ENCODE data around the gene PDXK. TPM values are rescaled to one million over a fixed set of nuclear protein-coding genes. Genes with fewer than 3 reads are reported as not detected.

Gene PDXK
- total and polyA plus RNA-seq, 2 of the 13 experiments (the other 11 are each of a cell fraction or from before 2014, with no cell fraction given): 114 to 184 TPM

DNA sequence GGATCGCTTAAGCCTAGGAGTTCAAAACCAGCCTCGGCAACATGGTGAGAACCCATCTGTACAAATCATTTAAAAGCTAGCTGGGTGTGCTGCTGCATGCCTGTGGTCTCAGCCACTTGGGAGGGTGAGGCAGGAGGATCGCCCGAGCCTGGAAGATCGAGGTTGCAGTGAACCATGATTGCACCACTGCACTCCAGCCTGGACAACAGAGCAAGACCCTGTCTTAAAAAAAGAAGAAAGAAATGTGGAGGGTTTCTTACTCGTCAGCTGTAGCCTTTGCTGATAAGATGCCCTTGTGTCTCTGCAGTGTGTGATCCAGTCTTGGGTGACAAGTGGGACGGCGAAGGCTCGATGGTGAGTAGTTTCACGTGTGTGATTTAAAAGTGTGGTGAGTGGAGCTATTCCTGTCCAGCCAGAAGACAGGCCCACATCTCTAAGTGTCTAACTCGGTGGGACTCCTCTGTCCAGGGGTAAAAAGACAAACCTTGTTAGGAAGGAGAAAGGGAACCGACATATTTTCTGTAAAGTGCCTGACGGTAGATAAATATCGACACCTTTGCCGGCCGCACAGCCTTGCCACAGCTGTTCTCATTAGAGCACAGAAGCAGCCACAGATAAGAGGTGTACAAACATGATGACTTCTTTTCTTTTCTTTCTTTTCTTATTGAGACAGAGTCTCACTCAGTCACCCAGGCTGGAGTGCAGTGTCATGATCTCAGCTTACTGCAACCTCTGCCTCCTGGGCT lies 27.0 kb downstream of the PDXK start:
- in situ Hi-C loops (cut with HindIII; ENCODE audit: extremely low pct_ligation_motif_present, low pct_unique_long_range_greater_than_20kb) (no loop called here), intact Hi-C loops (cut with micrococcal nuclease; ENCODE audit: unreplicated experiment) (no loop called here)
- no peak for TF ChIP-seq ZNF337 (CRISPR knock-in tag; IDR thresholded peaks at IDR 0.05; ENCODE audit: borderline replicate concordance, low read depth)
- no peak for TF ChIP-seq SRSF4 (IDR thresholded peaks at IDR 0.05; ENCODE audit: low read depth, low read length, poor library complexity, severe bottlenecking)
- TF ChIP-seq DNMT3B (CRISPR knock-in tag; conservative IDR thresholded peaks at IDR 0.05): no peak
- no peak for TF ChIP-seq KLF11 (CRISPR knock-in tag; IDR thresholded peaks at IDR 0.05)
- TF ChIP-seq ZNF10 (CRISPR knock-in tag; IDR thresholded peaks at IDR 0.05; ENCODE audit: borderline replicate concordance, low read depth): no peak
- no peak overlapping the region for H3K27ac ChIP-seq (ENCODE audit: extremely low read length, insufficient read depth, low read length)
- no peak overlapping the region for H3K4me2 ChIP-seq (ENCODE audit: low read depth, low read length)
- H3K4me1 ChIP-seq (ENCODE audit: insufficient read depth, low read length): no peaks in the 10 kb centered on the region
- no peaks in the 10 kb centered on the region for H4K20me1 ChIP-seq (ENCODE audit: insufficient read depth, low read length)
- DNase-seq (ENCODE audit: low spot score) (no peak), FAIRE-seq (no peak), ATAC-seq (no peak)
- WGBS (ENCODE audit: low lambda C conversion rate): 97% methylated on average over 16 of the region's 16 CpGs
- no peaks in the 10 kb centered on the region for H3K27me3 ChIP-seq (ENCODE audit: control insufficient read depth in 1 of 2, insufficient read depth in 2 of 2, low read length in 2 of 2)
- no peaks in the 10 kb centered on the region for H3K79me2 ChIP-seq (ENCODE audit: insufficient read depth, low read length)
- POLR2A ChIA-PET: interaction anchor here (1.4 kb wide), 1 partner anchor 43 kb away, joined by 3 read pairs; no protein-coding TSS in a partner anchor
- no peak overlapping the region for H2AFZ ChIP-seq (ENCODE audit: low read length)
- no peak overlapping the region for H3K9ac ChIP-seq (ENCODE audit: insufficient read depth, low read depth, low read length)
- BruUV-seq (replicated peaks): no TSS peak
- H3K4me3 ChIP-seq (replicated peaks in 1 of 3; ENCODE audit: insufficient read depth in 1 of 3, low read depth in 2 of 3, low read length in 3 of 3): no peak overlapping the region
- CTCF ChIA-PET (ENCODE audit: low intra/inter-chr PET ratio, low total read pairs): no interaction called here
- no peaks in the 10 kb centered on the region for H3K9me3 ChIP-seq (ENCODE audit: low read length)
- H3K36me3 ChIP-seq (replicated peaks in 1 of 2; ENCODE audit: control insufficient read depth in 1 of 2, insufficient read depth in 2 of 2, low read length in 2 of 2): peaks cover 37 to 65% of the 10 kb centered on the region in 2 experiments

DNA sequence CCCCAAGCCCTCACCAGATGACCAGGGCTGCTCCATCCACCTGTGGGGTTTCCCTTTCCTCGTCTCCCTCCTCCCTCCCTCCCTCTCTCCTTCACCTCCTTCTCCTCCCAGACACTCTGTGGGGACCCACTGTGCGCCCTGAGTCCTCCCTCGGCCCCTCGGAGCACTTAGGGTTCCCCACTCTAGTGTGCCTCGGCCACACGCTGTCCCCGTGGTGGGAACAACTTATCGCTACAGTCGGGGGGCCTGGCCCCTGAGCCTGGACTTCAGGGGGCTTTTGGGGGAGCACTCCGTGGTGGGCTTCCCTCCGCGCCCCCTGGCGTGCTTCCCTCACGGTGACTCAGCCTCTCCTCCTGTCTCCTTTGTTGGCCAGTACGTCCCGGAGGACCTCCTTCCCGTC lies 29.7 kb downstream of the PDXK start:
- Histone ChIP-seq H3K36me3 (replicated peaks in 1 of 2; ENCODE audit: control insufficient read depth in 1 of 2, insufficient read depth in 2 of 2, low read length in 2 of 2) (peaks cover 45 to 81% of the 10 kb centered on the region in 2 experiments), H3K27me3 (ENCODE audit: control insufficient read depth in 1 of 2, insufficient read depth in 2 of 2, low read length in 2 of 2) (no peaks in the 10 kb centered on the region), H3K9ac (ENCODE audit: insufficient read depth, low read depth, low read length) (no peak overlapping the region), H3K9me3 (ENCODE audit: low read length) (no peaks in the 10 kb centered on the region), H3K4me2 (ENCODE audit: low read depth, low read length) (no peak overlapping the region), H4K20me1 (ENCODE audit: insufficient read depth, low read length) (no peaks in the 10 kb centered on the region), H3K27ac (ENCODE audit: extremely low read length, insufficient read depth, low read length) (no peak overlapping the region), H3K4me1 (ENCODE audit: insufficient read depth, low read length) (no peaks in the 10 kb centered on the region), H2AFZ (ENCODE audit: low read length) (no peak overlapping the region), H3K4me3 (replicated peaks in 1 of 3; ENCODE audit: insufficient read depth in 1 of 3, low read depth in 2 of 3, low read length in 3 of 3) (no peak overlapping the region), H3K79me2 (ENCODE audit: insufficient read depth, low read length) (no peaks in the 10 kb centered on the region)
- TF ChIP-seq HMGA1 (CRISPR knock-in tag; conservative IDR thresholded peaks at IDR 0.05) (no peak), ZNF430 (CRISPR knock-in tag; IDR thresholded peaks at IDR 0.05) (no peak), NRL (CRISPR knock-in tag; IDR thresholded peaks at IDR 0.05; ENCODE audit: borderline replicate concordance) (no peak), AGO2 (optimal IDR thresholded peaks at IDR 0.05; ENCODE audit: low read depth, low read length) (peak; percentile 25)
- TF ChIP-seq, protein P1, sequence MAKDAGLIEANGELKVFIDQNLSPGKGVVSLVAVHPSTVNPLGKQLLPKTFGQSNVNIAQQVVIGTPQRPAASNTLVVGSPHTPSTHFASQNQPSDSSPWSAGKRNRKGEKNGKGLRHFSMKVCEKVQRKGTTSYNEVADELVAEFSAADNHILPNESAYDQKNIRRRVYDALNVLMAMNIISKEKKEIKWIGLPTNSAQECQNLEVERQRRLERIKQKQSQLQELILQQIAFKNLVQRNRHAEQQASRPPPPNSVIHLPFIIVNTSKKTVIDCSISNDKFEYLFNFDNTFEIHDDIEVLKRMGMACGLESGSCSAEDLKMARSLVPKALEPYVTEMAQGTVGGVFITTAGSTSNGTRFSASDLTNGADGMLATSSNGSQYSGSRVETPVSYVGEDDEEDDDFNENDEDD (CRISPR knock-in tag; IDR thresholded peaks at IDR 0.05; ENCODE audit: borderline replicate concordance): no peak
- intact Hi-C loops (cut with micrococcal nuclease; ENCODE audit: unreplicated experiment): no loop called here
- ATAC-seq: no peak
- FAIRE-seq: no peak
- in situ Hi-C loops (cut with HindIII; ENCODE audit: extremely low pct_ligation_motif_present, low pct_unique_long_range_greater_than_20kb): no loop called here
- WGBS (ENCODE audit: low lambda C conversion rate): 93% methylated on average over 17 of the region's 17 CpGs
- ChIA-PET CTCF (ENCODE audit: low intra/inter-chr PET ratio, low total read pairs) (no interaction called here), POLR2A (no interaction called here)
- BruUV-seq (replicated peaks): no TSS peak
- DNase-seq (ENCODE audit: low spot score): no peak

All from HepG2 (cell line).